T1000 (cell line): Measurements from ENCODE around the gene METTL15.
"Not testable (repeated sequence)": the region's sequence is repeated elsewhere in the genome, so short reads cannot be mapped to it uniquely, and the experiment has no call there.

Experiments used
- DNase-seq: peaks from one replicate; lab custom pipeline; 2025; ENCODE audit warnings: mixed read lengths; lab: John Stamatoyannopoulos, UW

METTL15 gene

GRCh38 chr11:28110108-28110820, 2.1 kb downstream of the METTL15 start:
- DNase-seq: peak; percentile 33

DNA sequence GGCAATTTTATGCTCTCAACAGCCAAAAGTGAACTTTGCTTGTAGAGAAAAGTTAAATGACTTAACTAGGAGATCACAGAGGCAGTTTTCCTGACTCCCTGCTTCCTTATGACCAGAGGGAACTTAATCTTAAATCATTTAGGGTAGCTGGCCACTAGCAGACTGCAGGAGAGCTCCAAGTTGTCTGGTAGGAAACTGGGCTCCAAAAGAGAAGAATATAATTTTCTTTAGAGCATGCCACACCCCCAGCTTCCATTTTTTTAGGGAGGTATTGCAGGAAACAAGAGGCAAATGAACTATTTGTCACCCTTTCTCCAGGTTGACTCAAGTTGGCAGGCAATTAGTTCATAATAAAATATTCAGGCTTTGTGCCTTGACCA, 2.6 kb downstream of the METTL15 start:
- no peak for DNase-seq

- DNase-seq: no peak
These were observed 5.9 kb downstream of the METTL15 start for GRCh38 chr11:28114116-28114515.

- DNase-seq: no peak
These were observed 6.5 kb downstream of the METTL15 start for GRCh38 chr11:28114731-28115130.

GRCh38 chr11:28117712-28118111, 9.5 kb downstream of the METTL15 start:
- DNase-seq: no peak

GRCh38 chr11:28123151-28123581, 15.0 kb downstream of the METTL15 start:
- DNase-seq: no peak

- DNase-seq: no peak
These were observed 24.4 kb downstream of the METTL15 start for GRCh38 chr11:28132548-28132947.

- DNase-seq: no peak
These were observed 25.0 kb downstream of the METTL15 start for GRCh38 chr11:28133146-28133545.

DNA sequence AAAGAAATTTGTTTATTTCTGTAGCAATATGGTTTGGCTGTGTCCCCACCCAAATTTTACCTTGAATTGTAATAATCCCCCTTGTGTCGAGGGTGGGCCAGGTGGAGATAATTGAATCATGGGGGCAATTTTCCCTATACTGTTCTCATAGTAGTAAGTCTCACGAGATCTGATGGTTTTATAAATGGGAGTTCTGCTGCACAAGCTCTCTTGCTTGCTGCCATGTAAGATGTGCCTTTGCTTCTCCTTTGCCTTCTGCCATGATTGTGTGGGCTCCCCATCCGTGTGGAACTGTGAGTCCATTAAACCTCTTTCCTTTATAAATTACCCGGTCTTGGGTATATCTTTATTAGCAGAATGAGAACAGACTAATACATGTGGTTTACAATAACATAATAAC, 28.0 kb downstream of the METTL15 start:
- not testable (repeated sequence) for DNase-seq

DNA sequence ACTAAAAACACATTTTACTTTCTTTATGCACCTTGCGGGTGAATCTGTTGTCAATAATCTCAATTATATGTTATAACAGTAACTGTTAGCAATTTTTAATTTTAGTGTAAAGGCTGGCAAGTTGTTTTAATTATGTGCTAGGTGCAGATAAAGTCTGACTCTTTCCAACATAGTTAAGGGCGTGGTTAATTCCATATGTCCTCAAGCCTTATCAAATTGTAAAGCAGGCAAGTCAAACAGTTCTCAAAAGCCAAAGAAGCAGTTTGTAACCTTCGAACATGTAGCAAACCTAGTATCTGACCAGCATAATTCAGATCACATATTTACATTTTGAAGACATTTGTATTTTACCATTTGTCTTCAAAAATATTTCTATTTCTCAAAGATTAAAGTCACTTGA, 29.2 kb downstream of the METTL15 start:
- no peak for DNase-seq

DNA sequence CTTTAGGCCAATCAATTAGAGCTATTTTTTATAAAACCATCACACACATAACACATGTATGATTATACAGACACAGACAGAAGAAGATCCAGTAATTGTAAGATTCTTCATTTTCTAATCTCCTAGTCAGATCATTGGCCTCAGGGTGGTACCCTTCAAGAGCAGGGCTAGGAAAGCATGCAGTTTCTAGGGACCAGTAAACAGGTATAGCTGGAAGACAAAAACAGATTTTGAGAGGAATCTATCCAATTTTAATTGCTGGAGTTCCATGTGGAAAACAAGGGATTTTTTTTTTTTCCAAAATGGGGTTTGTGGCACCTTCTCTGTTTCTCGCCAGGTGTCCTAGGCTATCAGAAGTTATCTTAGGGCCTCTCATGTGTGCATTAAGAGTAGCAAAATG, 29.6 kb downstream of the METTL15 start:
- no peak for DNase-seq

DNA sequence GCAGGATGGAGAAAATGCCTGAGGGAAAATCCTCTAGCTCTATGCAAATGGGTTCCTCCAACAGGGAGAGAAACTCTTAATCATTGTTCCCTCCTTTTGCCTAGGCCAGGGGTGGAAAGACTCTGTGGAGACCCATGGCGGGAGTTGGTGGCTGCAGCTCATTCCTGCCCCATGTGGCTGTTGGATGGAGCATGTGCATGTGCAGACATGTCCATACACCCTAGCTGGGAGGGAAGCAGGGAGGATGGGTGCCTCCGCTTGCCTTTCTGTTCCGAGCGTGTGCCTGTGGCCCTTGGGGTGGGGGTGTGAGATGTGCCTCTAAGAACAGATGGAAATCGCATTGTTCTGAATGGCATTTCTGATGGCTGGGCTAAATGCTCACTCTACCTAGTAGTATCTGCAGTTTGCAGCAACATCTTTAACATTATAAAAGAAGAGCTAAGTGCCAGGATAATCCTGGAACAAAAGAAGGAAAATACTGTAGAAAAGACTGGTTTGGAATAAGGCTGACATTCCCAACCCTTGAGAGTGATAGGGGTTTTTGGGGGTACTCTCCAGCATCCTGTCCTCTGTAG, 31.7 kb downstream of the METTL15 start:
- DNase-seq: no peak

DNA sequence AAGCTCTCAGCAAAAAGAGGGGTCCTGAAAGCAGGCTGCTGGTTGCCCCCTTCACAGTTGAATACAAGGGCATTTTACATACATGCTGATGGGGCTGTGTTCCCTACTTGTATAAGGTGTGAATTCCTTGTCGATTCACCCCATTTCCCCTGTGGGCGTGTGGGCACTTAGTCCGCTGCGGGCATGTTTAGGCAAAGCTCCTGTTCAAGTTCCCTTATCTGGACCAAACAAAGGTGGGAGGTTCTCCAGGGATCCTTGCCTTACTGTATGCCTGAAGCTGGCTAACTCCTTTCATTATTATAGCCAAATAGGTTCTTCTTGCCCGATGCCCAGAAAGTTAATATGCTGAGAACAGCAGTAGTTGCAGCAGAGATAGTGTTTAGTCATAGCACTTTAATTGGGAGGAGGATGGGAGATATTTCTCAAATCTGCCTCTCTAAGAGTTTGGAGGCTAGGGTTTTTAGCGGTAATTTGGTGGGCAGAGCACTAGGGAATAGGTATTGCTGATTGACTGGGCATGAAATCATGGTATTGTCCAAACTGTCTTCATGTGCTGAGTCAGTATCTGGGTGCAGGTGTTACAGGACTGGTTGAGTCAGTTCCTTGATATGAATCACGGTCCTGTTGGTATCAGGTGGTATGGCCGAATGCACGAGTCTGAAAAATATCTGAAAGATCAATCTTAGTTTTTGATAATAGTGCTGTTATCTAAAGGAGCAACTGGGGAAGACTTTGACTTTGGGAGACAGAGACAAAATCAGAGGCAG, 32.7 kb downstream of the METTL15 start:
- DNase-seq: no peak

DNA sequence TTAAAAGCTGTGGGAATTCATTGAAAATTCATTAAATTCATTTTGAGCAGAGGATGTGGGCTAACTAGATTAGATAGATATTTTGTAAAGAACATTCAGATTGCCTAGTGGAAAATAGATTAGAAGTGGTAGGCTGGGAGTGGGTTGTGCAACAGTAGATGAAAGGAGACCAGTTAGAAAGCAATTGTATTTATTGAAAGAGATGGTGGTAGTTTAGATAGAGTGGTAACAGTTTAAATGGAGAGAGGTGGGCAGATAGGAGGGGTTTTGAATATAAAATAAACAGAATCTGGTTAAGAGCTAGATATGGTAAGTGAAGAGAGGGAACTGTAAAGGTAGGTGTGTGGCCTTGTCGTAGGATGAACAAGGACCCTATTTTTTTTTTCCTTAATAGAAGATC, 34.5 kb downstream of the METTL15 start:
- DNase-seq: no peak

DNA sequence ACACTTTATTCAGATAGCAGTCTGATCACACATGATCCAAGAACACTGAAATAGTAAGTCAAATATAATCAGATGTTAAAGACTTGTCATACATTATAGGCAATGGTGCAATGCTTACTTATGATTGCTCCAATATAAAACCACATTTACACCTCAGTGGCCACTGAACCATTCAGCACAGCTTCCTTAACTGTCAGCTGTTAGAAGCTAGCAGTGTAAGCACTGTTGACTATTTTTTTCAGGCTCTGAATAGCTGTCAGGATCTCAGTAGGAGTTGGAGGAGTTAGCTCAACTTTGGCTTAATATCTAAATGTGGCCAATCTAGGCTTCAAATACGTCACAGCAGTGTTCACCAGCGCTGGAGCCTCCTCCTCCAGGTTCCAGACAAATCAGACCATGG, 36.6 kb downstream of the METTL15 start:
- DNase-seq: no peak

- DNase-seq: no peak
These were observed 38.0 kb downstream of the METTL15 start for GRCh38 chr11:28146123-28146751.

- no peak for DNase-seq
These were observed 44.6 kb downstream of the METTL15 start for GRCh38 chr11:28152743-28153142.

- no peak for DNase-seq
These were observed 45.4 kb downstream of the METTL15 start for GRCh38 chr11:28153586-28153985.

DNA sequence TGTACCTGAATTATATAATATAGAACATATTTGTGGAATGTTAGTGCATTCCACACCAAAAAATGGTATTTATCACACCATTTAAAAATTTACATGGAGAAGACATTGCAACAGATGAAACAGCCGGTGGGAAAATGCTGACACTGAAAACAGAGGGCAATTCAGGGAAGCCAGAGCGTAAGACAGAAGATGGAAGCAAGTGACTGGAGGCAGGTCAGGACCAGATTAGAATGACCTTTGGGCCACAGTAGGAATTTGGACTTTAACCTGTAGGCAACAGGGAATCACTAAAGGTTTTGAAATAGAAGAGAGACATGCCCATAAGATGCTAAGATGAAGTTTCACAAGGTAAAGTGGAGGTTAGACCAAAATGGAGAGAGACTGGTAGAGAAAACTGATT, 60.5 kb downstream of the METTL15 start:
- DNase-seq: no peak

DNA sequence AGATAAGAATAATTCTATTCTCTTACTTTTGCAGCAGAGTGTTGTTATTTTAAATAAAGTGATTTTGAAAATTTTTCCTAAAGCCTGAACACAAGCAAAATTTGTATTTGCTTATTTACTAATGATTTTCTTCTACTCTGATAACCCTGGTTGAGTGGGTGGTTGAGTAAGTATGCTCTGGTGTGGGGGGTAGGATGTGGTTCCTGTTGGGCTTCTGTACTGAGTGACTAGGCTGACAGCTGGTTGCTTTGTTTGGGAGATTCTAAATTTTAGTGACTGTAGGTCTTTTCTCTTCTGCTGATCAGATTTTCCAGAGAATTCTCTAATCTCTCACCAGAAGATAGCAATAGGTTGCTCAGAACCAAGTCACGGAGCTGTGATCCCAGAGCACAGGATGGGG, 61.6 kb downstream of the METTL15 start:
- no peak for DNase-seq

DNA sequence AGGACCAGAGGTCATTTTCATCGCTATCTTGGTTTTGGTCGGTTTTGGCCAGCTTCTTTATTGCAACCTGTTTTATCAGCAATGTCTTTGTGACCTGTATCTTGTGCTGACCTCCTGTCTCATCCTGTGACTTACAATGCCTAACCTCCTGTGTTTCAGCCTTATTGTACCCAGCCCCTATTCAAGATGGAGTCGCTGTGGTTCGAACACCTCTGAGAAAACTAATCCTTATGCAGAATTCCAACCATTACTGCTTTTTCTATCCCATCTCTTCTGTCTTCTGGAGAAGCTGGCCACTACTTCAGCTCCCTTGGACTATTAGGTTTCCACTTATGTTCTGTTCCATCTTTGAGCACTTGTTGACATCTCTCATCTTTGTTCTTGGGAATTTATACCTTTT, 62.6 kb downstream of the METTL15 start:
- no peak for DNase-seq

DNA sequence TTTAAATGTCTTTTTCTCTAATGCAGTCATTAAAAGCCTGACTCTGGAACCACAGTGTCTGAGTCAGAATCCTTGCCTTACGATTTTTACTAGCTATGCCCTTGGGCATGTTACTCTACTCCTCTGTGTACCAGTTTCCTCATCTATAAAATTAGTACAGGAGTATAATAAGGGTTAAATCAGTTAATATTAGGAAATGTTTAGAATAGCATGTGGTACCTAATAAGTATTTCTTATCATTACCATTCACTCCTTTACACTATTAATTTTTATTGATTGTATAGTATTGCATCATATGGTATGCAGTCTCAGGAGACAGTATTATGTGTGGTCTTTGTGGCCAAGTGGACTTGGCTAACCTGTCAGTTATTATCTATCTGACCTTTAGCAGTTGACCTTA, 68.2 kb downstream of the METTL15 start:
- DNase-seq: no peak

- no peak for DNase-seq
These were observed 87.3 kb downstream of the METTL15 start for GRCh38 chr11:28195449-28195848.
